Measurements from ENCODE around the gene TYW3.

TYW3 gene

DNA sequence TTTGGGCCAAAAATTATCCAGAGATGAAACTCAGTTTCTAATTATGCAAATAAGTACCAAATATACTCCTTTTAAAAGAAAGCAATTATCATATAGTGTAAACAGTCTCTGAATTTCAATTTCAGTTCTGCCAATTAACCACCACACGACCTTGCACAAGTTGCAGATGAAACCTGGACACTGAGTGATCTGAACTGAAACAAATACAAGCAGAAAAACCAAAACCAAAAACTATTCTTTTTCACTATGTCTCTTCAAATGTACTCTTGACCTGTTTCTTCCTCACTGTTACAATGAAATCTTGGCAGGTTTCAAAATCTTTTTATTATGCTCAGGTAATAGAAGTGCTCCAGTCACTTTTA lies 79.2 kb downstream of the TYW3 start:
- Histone ChIP-seq H3K4me3 (ENCODE audit: low read length) (peak overlapping the region; percentile 65), H3K27ac (ENCODE audit: low read length) (peak overlapping the region; percentile 92), H3K9ac (ENCODE audit: low read length) (peak overlapping the region; percentile 54; the same call in 1 of the 2 replicates), H4K20me1 (ENCODE audit: insufficient read depth, low read length) (no peaks in the 10 kb centered on the region), H2AFZ (ENCODE audit: low read depth, low read length) (no peak overlapping the region), H3K4me2 (ENCODE audit: low read length) (peak overlapping the region; percentile 96), H3K4me1 (ENCODE audit: low read length) (peaks cover 35% of the 10 kb centered on the region), H3K36me3 (replicated peaks; ENCODE audit: low read depth, low read length) (no peaks in the 10 kb centered on the region), H3K79me2 (ENCODE audit: low read length) (no peaks in the 10 kb centered on the region), H3K9me3 (ENCODE audit: insufficient read depth, low read length) (no peaks in the 10 kb centered on the region), H3K27me3 (ENCODE audit: low read depth, low read length) (no peaks in the 10 kb centered on the region)
- TF ChIP-seq, protein P1, sequence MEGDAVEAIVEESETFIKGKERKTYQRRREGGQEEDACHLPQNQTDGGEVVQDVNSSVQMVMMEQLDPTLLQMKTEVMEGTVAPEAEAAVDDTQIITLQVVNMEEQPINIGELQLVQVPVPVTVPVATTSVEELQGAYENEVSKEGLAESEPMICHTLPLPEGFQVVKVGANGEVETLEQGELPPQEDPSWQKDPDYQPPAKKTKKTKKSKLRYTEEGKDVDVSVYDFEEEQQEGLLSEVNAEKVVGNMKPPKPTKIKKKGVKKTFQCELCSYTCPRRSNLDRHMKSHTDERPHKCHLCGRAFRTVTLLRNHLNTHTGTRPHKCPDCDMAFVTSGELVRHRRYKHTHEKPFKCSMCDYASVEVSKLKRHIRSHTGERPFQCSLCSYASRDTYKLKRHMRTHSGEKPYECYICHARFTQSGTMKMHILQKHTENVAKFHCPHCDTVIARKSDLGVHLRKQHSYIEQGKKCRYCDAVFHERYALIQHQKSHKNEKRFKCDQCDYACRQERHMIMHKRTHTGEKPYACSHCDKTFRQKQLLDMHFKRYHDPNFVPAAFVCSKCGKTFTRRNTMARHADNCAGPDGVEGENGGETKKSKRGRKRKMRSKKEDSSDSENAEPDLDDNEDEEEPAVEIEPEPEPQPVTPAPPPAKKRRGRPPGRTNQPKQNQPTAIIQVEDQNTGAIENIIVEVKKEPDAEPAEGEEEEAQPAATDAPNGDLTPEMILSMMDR (IDR thresholded peaks at IDR 0.05; ENCODE audit: low read depth, low read length), result no peak
- TF ChIP-seq EZH2phosphoT487 (IDR thresholded peaks at IDR 0.05; ENCODE audit: low read depth), result no peak

Measured in OCI-LY3 (cell line).